22Rv1 (cell line): ENCODE data around the gene TNFSF9.

Source experiments
- ZFX ChIP-seq: fragments of 450-650 bp; IDR thresholded peaks from 2 replicates; pipeline ENCODE4 v1.6.1; 2017; ENCODE audit warnings: antibody characterized with exemption, borderline replicate concordance
- TF ChIP-seq, protein P1 (sequence below): fragments of 450-650 bp; IDR thresholded peaks from 2 replicates; pipeline ENCODE4 v1.5.1; 2017; ENCODE audit warnings: mild to moderate bottlenecking

DNA sequence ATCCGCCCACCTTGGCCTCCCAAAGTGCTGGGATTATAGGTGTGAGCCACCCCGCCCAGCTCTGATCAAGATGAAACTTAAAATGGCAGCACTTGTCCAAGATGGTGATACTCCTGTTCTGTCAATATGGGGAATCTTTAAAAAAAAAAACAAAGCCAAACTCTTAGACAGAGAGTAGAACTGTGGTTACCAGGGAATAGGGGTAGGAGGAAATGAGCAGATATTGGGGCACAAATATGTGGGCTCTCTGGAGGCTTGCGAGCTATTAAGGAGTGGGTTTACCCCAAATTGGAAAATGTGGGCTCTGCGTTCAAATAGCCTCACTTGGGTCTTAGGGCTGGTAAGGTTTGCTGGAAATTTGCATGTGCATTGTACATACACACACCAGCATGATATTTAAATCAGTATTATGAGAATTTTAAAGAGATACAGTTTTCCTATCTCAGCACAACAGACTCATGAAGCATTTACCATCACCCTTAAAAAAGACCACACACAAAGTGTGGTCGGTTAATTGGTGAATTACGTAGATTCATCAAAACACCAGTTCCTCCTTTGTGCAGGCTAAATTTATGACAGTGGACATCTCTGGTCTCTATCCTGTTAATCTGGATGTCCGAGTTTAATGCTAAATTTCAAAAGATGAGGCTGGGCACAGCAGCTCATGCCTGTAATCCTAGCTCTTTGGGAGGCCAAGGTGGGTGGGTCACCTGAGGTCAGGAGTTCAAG lies 48.8 kb downstream of the TNFSF9 start:
- TF ChIP-seq, protein P1, sequence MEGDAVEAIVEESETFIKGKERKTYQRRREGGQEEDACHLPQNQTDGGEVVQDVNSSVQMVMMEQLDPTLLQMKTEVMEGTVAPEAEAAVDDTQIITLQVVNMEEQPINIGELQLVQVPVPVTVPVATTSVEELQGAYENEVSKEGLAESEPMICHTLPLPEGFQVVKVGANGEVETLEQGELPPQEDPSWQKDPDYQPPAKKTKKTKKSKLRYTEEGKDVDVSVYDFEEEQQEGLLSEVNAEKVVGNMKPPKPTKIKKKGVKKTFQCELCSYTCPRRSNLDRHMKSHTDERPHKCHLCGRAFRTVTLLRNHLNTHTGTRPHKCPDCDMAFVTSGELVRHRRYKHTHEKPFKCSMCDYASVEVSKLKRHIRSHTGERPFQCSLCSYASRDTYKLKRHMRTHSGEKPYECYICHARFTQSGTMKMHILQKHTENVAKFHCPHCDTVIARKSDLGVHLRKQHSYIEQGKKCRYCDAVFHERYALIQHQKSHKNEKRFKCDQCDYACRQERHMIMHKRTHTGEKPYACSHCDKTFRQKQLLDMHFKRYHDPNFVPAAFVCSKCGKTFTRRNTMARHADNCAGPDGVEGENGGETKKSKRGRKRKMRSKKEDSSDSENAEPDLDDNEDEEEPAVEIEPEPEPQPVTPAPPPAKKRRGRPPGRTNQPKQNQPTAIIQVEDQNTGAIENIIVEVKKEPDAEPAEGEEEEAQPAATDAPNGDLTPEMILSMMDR = no peak
- TF ChIP-seq ZFX = no peak
